ENCODE results near the gene CSPG4.
"Not testable (repeated sequence)": the region's sequence is repeated elsewhere in the genome, so short reads cannot be mapped to it uniquely, and the experiment has no call there.

The CSPG4 gene

GRCh38 chr15:75649045-75649761 lies 63.4 kb downstream of the CSPG4 start:
- DNase-seq (ENCODE audit: low spot score), result no peak

GRCh38 chr15:75648156-75649000 lies 64.3 kb downstream of the CSPG4 start:
- DNase-seq (ENCODE audit: low spot score), result peak; percentile 58

DNA sequence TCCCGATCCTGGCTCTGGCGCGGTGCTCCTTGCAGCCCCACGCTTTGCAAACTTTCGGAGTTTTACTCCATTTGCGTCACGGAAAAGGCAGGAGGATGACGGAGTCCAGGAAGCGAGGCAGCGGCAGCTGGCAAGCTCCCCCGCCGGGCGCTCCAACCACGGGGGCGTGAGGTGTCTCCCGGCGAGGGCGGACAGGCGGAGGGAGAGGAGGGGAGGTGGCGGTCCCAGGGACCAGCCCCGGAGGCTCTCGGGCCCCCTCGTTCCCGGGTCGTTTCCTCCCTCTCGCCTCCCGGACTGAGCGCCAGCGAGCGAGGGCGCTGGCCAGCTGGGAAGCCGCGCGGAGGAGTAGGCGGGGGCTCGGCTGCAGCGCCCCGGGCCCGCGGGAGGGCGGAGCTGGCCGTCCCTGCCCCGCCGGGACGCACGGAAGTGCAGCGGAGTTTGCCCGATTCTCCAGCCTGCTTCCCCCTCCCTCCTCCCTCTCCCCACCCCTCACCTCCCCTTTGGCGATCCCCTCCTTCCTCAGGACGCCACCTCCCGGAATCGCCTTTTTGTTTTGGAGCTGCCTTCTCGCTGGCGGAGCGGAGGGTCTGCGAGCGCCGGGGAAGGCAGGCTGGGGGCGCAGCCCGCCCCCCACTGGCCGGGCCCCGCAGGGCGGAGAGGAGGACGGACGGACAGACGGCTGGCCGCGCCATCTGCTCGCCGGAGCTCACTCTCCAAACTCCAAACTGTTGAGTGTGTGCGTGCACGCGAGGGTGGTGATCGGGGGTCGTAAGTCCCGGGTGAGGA lies 65.1 kb downstream of the CSPG4 start, which contains the start of gene SNX33:
TSS of gene SNX33 (plus strand) at position 543 of the 786 bp plus-strand sequence. CDS start 1,191 bp downstream, outside the sequence.
- peak; percentile 88 for DNase-seq (ENCODE audit: low spot score)

- DNase-seq (ENCODE audit: low spot score), result peak; percentile 52
Observed at GRCh38 chr15:75646944-75647364, 65.7 kb downstream of the CSPG4 start.

DNA sequence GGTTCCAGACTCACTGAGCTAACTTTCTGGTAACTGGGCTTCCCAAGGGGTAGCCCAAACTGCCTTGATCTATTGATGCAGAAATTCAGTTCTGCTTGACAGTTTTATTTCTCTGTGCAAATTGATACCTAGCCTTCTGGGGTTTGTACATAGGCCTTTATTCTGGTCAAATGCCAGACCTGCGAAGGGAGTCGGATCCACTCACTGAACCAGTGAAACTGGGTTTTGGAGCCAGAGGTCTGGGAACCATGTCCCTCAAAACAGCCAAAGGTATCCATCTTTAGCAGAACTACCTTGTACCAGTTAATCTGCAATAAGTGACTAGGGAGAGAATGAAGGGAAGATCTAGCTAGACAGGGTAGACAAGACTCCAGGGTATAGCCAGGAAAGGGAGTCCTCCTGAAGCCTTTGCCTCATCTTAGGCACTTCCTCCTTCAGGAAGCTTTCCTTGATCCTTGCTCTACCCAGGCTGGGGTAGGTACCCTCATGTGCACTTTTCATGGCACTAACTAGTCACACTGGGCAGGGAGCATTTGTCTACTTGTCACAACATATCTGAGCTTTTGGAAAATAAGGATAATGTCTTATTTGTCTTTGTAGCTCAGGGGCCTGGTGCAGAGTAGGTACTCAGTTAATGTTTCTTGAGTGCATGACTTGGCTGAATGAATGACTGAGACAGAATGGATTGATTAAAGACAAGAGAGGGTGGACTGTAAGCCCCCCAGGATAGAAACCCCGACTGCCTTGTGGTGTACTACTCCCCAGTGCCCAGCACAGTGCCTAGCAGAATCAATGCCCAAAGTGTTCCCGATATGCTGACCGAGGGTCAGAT lies 66.3 kb downstream of the CSPG4 start:
- DNase-seq (ENCODE audit: low spot score), result no peak

GRCh38 chr15:75644376-75644775 lies 68.3 kb downstream of the CSPG4 start:
- DNase-seq (ENCODE audit: low spot score), result no peak

- no peak for DNase-seq (ENCODE audit: low spot score)
Observed at GRCh38 chr15:75641603-75642002, 71.0 kb downstream of the CSPG4 start.

GRCh38 chr15:75641179-75641503 lies 71.5 kb downstream of the CSPG4 start:
- DNase-seq (ENCODE audit: low spot score), result no peak

GRCh38 chr15:75640483-75641178 lies 72.0 kb downstream of the CSPG4 start:
- DNase-seq (ENCODE audit: low spot score), result no peak

GRCh38 chr15:75639709-75640482 lies 72.8 kb downstream of the CSPG4 start, which contains the start of gene IMP3:
Gene IMP3 (minus strand): TSS chr15:75640224. CDS start chr15:75640168, 56 bp downstream.
- peak; percentile 97 for DNase-seq (ENCODE audit: low spot score)

- DNase-seq (ENCODE audit: low spot score), result no peak
Observed at GRCh38 chr15:75639191-75639708, 73.4 kb downstream of the CSPG4 start.

GRCh38 chr15:75637245-75638009 lies 75.2 kb downstream of the CSPG4 start:
- DNase-seq (ENCODE audit: low spot score), result no peak

GRCh38 chr15:75636026-75636425 lies 76.6 kb downstream of the CSPG4 start:
- DNase-seq (ENCODE audit: low spot score), result no peak

DNA sequence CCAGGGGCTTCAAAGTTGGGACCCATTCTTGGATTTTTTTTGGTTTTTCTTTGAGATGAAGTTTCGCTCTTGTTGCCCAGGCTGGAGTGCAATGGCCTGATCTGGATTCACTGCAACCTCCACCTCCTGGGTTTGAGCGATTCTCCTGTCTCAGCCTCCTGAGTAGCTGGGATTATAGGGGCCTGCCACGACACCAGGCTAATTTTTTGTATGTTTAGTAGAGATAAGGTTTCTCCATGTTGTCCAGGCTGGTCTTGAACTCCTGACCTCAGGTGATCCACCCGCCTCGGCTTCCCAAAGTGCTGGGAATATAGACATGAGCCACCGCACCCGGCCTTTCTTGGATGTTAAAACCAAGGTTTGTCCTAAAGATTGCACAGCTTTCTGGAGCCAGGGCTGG lies 78.7 kb downstream of the CSPG4 start:
- not testable (repeated sequence) for DNase-seq (ENCODE audit: low spot score)

DNA sequence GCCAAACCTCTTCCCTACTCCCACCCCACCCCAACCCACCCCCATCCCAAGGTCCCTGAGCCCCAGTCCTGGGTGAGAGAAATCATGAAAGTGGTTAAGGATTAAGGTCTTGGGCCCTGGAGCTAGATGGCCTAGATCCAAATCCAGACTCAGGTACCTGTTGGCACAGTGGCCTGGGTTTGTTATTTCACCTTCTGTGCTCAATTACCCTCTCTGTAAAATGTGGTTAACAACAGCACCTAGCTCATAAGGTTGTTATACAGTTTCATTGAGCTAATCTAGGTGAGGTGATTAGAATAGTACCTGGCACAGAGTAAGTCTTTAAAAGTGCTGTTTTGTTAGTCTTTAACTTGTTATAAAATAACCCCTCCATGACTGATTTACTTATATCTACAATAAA lies 80.7 kb downstream of the CSPG4 start:
- DNase-seq (ENCODE audit: low spot score), result no peak

DNA sequence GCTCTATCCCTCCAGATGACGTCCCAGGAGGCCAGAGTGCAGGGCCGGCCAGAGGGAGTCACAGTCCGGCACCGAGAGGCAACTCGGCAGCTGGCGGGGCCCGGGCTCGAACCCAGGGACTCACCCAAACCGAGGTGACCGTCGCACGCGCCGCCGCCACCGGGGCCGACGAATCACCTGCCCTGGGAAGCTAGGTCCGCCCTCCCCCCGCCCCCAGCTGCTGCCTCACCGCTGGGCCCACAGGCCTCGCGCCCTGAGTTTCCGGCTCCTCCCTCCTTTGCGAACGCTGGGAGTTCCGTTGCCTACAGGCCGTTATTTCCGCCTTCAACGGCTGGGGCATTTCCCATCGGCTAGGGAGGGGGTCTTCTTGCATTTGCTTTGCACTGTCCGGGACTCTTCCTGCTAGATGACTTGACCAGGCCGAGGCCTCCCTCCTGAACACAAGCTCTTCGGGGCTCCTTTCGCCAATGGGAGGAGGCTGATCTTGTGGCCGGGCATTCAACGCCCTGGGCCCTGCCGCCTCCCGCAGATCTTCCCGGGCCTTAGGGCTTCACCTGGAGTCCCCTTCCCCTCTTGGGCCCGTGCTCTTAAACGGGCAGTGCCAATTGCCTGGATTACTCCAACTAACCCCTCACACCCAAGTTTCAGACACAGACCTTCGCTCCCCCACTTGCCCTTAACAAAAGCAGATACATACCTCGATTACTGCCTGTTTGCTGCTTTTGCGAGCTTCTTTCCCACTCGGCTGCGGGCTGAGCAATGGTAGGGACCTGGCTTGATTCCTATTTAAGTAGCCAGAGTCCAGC lies 86.9 kb downstream of the CSPG4 start, which contains the start of gene SNUPN:
TSS of gene SNUPN (minus strand) at position 184 of the 806 bp plus-strand sequence. CDS start 4,674 bp downstream, outside the sequence.
- DNase-seq (ENCODE audit: low spot score), result peak; percentile 94

All from AG08396 (cell line).